T-helper 2 cell treated with Interferon-gamma antibody and Interleukin-4, amounts not matched to agents 5 μg/mL and 100 μg/mL, for 36 hours (primary cell): Measurements from ENCODE around the gene NPC1.

Source experiments
- DNase-seq: peaks from one replicate; pipeline ENCODE4 v3.0.0; 2021; ENCODE audit warnings: low spot score
- H3K27ac Mint-ChIP-seq: one replicate; pipeline ENCODE4 v1.8.0; 2021; ENCODE audit warnings: mild to moderate bottlenecking, mixed read lengths
- H3K27me3 Mint-ChIP-seq: one replicate; pipeline ENCODE4 v1.8.0; 2021; ENCODE audit warnings: low read depth, mixed read lengths
- H3K36me3 Mint-ChIP-seq: one replicate; pipeline ENCODE4 v1.8.0; 2021; ENCODE audit warnings: low read depth, mixed read lengths
- H3K4me1 Mint-ChIP-seq: one replicate; pipeline ENCODE4 v1.8.0; 2021; ENCODE audit warnings: low read depth, mixed read lengths
- H3K4me3 Mint-ChIP-seq: one replicate; pipeline ENCODE4 v1.8.0; 2022; ENCODE audit warnings: mild to moderate bottlenecking, moderate library complexity, mixed read lengths
- H3K9me3 Mint-ChIP-seq: one replicate; pipeline ENCODE4 v1.8.0; 2021; ENCODE audit warnings: mixed read lengths

The NPC1 gene

DNA sequence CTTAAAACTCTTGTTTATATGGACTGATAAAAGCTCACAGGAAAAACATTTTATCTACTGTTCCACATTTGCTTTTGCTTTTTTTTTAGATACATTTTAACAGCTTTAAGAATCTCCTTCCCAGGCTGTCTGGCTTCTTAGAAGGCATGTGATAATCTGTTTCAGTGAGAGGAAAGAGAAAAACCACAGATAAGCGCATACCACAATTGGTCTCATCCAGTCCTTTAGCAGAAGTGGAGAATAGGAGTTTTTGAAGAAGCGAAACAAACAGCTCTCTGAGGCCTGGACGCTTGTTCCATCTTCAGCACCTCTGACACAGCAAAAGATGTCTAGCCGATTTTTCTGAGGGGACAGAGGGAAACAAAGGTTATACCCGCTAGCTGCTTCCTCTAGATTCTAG lies 45.4 kb downstream of the NPC1 start:
- Mint-ChIP-seq H3K4me3 (peak overlapping the region; percentile 52), H3K9me3 (no peaks in the 10 kb centered on the region), H3K27me3 (no peaks in the 10 kb centered on the region), H3K27ac (peak overlapping the region; percentile 58), H3K36me3 (peaks cover 79% of the 10 kb centered on the region), H3K4me1 (peaks cover 39% of the 10 kb centered on the region)
- DNase-seq, result peak; percentile 23

DNA sequence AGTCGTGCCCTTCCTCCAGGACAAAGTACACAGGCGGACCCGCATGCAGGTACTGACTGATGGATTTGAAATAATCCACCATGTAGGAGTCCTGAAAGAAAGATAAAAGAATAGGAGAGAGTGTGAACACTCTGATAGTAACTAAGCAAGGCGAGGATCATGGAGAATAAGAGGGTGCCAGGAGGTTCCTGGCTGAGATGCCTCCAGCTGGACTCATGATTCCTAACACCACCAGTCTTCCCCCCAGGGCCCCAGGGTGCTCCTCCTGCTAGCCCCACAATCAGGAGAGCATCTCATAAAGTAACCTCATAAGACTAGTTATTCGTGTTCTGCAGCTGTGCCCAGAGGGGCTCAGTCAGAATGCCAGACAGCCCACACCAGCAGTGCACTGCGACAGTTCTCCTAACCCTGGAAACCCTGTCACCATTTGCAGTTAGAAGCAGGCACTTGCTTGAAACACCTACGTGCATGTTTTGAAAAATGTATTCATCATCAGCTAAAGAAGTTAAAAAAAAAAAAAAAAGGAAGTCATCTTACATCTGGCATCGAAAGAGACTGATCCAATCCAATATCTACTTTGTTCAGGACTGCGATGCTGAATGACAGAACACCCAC lies 46.3 kb downstream of the NPC1 start:
- Mint-ChIP-seq H3K9me3 (no peaks in the 10 kb centered on the region), H3K4me3 (peak overlapping the region; percentile 52)

DNA sequence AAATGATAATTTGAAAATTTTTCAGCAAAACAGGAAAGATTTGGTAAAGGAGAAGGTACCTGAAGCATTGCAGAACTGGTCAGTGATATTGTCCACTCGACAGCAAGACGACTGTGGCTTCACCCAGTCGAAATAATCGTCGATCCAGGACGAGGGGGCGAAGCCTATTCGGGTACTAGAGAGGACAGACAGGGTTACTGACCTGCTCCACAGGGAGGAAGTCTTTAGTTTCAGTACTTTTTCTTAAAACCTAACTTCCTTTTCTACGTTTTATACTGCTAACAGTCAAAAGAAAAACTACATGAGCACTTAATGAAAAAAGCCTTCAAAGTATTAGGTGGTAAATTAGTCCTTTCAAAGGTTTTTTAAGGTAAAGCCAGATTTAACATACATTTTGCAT lies 47.0 kb downstream of the NPC1 start:
- peak overlapping the region; percentile 52 for H3K4me3 Mint-ChIP-seq
- H3K36me3 Mint-ChIP-seq, result peaks cover 85% of the 10 kb centered on the region
- no peak overlapping the region for H3K27ac Mint-ChIP-seq

More for the DNA sequence above, 46.3 kb downstream of the NPC1 start:
- Mint-ChIP-seq H3K27ac (peak overlapping the region; percentile 58), H3K4me1 (peaks cover 39% of the 10 kb centered on the region), H3K27me3 (no peaks in the 10 kb centered on the region), H3K36me3 (peaks cover 85% of the 10 kb centered on the region)
- DNase-seq, result no peak

GRCh38 chr18:23538870-23539269 lies 47.4 kb downstream of the NPC1 start:
- Mint-ChIP-seq H3K27me3 (no peaks in the 10 kb centered on the region), H3K9me3 (no peaks in the 10 kb centered on the region), H3K4me1 (peaks cover 39% of the 10 kb centered on the region), H3K36me3 (peaks cover 82% of the 10 kb centered on the region), H3K4me3 (no peak overlapping the region), H3K27ac (peak overlapping the region; percentile 31)
- no peak for DNase-seq

More for the DNA sequence above, 47.0 kb downstream of the NPC1 start:
- Mint-ChIP-seq H3K4me1 (peaks cover 39% of the 10 kb centered on the region), H3K27me3 (no peaks in the 10 kb centered on the region), H3K9me3 (no peaks in the 10 kb centered on the region)
- no peak for DNase-seq

GRCh38 chr18:23538001-23538400 lies 48.3 kb downstream of the NPC1 start:
- peaks cover 81% of the 10 kb centered on the region for H3K36me3 Mint-ChIP-seq
- peaks cover 39% of the 10 kb centered on the region for H3K4me1 Mint-ChIP-seq
- H3K27ac Mint-ChIP-seq, result no peak overlapping the region
- no peaks in the 10 kb centered on the region for H3K27me3 Mint-ChIP-seq
- DNase-seq, result no peak
- no peak overlapping the region for H3K4me3 Mint-ChIP-seq
- no peaks in the 10 kb centered on the region for H3K9me3 Mint-ChIP-seq

GRCh38 chr18:23537274-23537673 lies 49.0 kb downstream of the NPC1 start:
- Mint-ChIP-seq H3K4me3 (no peak overlapping the region), H3K27me3 (no peaks in the 10 kb centered on the region), H3K9me3 (no peaks in the 10 kb centered on the region), H3K27ac (no peak overlapping the region), H3K36me3 (peaks cover 81% of the 10 kb centered on the region), H3K4me1 (peaks cover 36% of the 10 kb centered on the region)
- DNase-seq, result no peak

DNA sequence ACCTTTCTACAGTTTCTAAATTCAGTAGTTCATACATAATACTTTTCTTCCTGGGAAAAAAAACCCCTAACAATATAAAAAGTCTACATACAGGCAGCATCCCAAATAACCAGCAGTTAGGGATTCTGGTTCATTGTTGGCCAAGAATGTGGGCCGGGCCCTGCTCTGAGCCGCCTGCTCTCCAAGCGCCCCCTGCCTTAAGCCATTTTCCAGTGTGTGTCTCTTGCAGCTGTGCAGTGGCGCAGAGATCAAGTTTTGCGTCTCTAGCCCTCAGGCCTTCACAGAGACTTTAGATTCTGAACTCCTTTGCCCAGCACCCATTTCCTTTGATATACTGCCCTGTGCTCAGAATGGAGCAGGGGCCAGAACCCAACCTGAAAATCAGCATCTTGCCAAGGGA lies 50.1 kb downstream of the NPC1 start:
- H3K27me3 Mint-ChIP-seq, result no peaks in the 10 kb centered on the region
- peaks cover 80% of the 10 kb centered on the region for H3K36me3 Mint-ChIP-seq
- no peaks in the 10 kb centered on the region for H3K9me3 Mint-ChIP-seq
- H3K4me1 Mint-ChIP-seq, result peaks cover 26% of the 10 kb centered on the region
- no peak overlapping the region for H3K4me3 Mint-ChIP-seq
- no peak overlapping the region for H3K27ac Mint-ChIP-seq
- DNase-seq, result no peak

- peaks cover 7% of the 10 kb centered on the region for H3K4me1 Mint-ChIP-seq
- no peak overlapping the region for H3K27ac Mint-ChIP-seq
- H3K4me3 Mint-ChIP-seq, result no peak overlapping the region
- H3K9me3 Mint-ChIP-seq, result no peaks in the 10 kb centered on the region
- H3K27me3 Mint-ChIP-seq, result no peaks in the 10 kb centered on the region
- peaks cover 80% of the 10 kb centered on the region for H3K36me3 Mint-ChIP-seq
- DNase-seq, result no peak
Observed at GRCh38 chr18:23534276-23534675, 52.0 kb downstream of the NPC1 start.

- Mint-ChIP-seq H3K4me1 (no peaks in the 10 kb centered on the region), H3K4me3 (no peak overlapping the region), H3K36me3 (peaks cover 75% of the 10 kb centered on the region), H3K27ac (no peak overlapping the region), H3K9me3 (no peaks in the 10 kb centered on the region), H3K27me3 (no peaks in the 10 kb centered on the region)
- DNase-seq, result no peak
Observed at GRCh38 chr18:23532848-23533247, 53.5 kb downstream of the NPC1 start.

- H3K36me3 Mint-ChIP-seq, result peaks cover 73% of the 10 kb centered on the region
- H3K4me3 Mint-ChIP-seq, result no peak overlapping the region
- no peaks in the 10 kb centered on the region for H3K27me3 Mint-ChIP-seq
Observed at GRCh38 chr18:23531912-23532311, 54.4 kb downstream of the NPC1 start.

GRCh38 chr18:23530195-23530594 lies 56.1 kb downstream of the NPC1 start:
- Mint-ChIP-seq H3K27me3 (no peaks in the 10 kb centered on the region), H3K27ac (no peak overlapping the region), H3K36me3 (peaks cover 73% of the 10 kb centered on the region), H3K4me3 (no peak overlapping the region), H3K4me1 (no peaks in the 10 kb centered on the region), H3K9me3 (no peaks in the 10 kb centered on the region)
- no peak for DNase-seq

More at GRCh38 chr18:23531912-23532311, 54.4 kb downstream of the NPC1 start:
- DNase-seq, result no peak
- Mint-ChIP-seq H3K27ac (no peak overlapping the region), H3K9me3 (no peaks in the 10 kb centered on the region), H3K4me1 (no peaks in the 10 kb centered on the region)

GRCh38 chr18:23529604-23530003 lies 56.7 kb downstream of the NPC1 start:
- H3K4me1 Mint-ChIP-seq, result no peaks in the 10 kb centered on the region
- no peaks in the 10 kb centered on the region for H3K27me3 Mint-ChIP-seq
- no peak overlapping the region for H3K4me3 Mint-ChIP-seq
- no peak for DNase-seq
- H3K36me3 Mint-ChIP-seq, result peaks cover 69% of the 10 kb centered on the region
- no peaks in the 10 kb centered on the region for H3K9me3 Mint-ChIP-seq
- H3K27ac Mint-ChIP-seq, result no peak overlapping the region

- Mint-ChIP-seq H3K4me3 (no peak overlapping the region), H3K4me1 (no peaks in the 10 kb centered on the region), H3K36me3 (peaks cover 68% of the 10 kb centered on the region), H3K9me3 (no peaks in the 10 kb centered on the region), H3K27me3 (no peaks in the 10 kb centered on the region), H3K27ac (no peak overlapping the region)
- DNase-seq, result no peak
Observed at GRCh38 chr18:23528580-23529472, 57.5 kb downstream of the NPC1 start.

DNA sequence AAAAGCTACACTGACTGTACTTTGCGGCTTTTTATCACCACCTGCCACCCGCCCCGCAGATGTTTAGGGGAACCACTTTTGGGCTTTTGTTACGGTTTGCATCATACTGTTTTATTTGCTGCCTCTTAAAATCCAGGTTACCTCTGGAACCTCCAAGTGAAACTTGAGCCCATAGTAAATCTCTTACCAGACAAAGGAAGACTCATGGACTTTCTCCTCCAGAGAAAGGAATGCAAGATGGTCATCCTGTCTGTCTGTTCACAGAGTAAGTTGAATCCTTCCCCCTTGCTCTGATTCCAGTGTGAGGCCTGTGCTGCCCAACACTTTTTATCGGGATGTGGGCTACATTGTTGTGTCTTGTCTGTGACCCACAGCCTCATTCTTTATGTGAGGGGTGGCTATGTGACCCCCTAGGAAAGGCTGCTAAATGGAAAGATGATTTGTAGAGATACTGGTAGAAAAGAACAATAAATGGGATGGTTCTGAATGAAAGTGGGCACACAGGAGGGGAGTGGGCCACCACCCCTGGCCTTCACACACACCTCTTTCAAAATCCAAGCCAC lies 59.7 kb downstream of the NPC1 start:
- peaks cover 68% of the 10 kb centered on the region for H3K36me3 Mint-ChIP-seq
- no peaks in the 10 kb centered on the region for H3K27me3 Mint-ChIP-seq
- H3K9me3 Mint-ChIP-seq, result no peaks in the 10 kb centered on the region
- DNase-seq, result no peak
- H3K27ac Mint-ChIP-seq, result no peak overlapping the region
- H3K4me1 Mint-ChIP-seq, result no peaks in the 10 kb centered on the region
- H3K4me3 Mint-ChIP-seq, result no peak overlapping the region
